Activated CD4-positive, alpha-beta T cell treated with anti-CD3 and anti-CD28 coated beads, Interleukin-2, amount 10 ng/mL, durations not matched to agents 7 days and 5 days (primary cell): ENCODE measurements around the gene PCSK5. TPM values are rescaled to one million over a fixed set of nuclear protein-coding genes. Genes with fewer than 3 reads are reported as not detected.
"Not testable (repeated sequence)": the region's sequence is repeated elsewhere in the genome, so short reads cannot be mapped to it uniquely, and the experiment has no call there.

Experiments
- CTCF ChIA-PET: fragments of 350-600 bp; sonication (Branson Sonifier 250); formaldehyde crosslinking; loops from one replicate; lab custom pipeline; 2021; ENCODE audit warnings: antibody characterized with exemption; lab: Charles Lee
- POLR2A ChIA-PET: fragments of 350-600 bp; sonication (Branson Sonifier 250); formaldehyde crosslinking; loops from one replicate; lab custom pipeline; 2021; ENCODE audit warnings: antibody characterized with exemption; lab: Charles Lee
- DNase-seq: peaks from one replicate; pipeline ENCODE4 v3.0.0-alpha.2; 2020
- H3K27ac Mint-ChIP-seq: one replicate; pipeline ENCODE4 v1.8.0; 2021; ENCODE audit warnings: mild to moderate bottlenecking, moderate library complexity, mixed read lengths
- H3K27me3 Mint-ChIP-seq: one replicate; pipeline ENCODE4 v1.8.0; 2021; ENCODE audit warnings: mixed read lengths
- H3K36me3 Mint-ChIP-seq: one replicate; pipeline ENCODE4 v1.8.0; 2021; ENCODE audit warnings: low read depth, mixed read lengths
- H3K4me1 Mint-ChIP-seq: one replicate; pipeline ENCODE4 v1.8.0; 2021; ENCODE audit warnings: mixed read lengths
- H3K4me3 Mint-ChIP-seq: one replicate; pipeline ENCODE4 v1.8.0; 2021; ENCODE audit warnings: mild to moderate bottlenecking, moderate library complexity, mixed read lengths
- H3K9me3 Mint-ChIP-seq: one replicate; pipeline ENCODE4 v1.8.0; 2021; ENCODE audit warnings: mixed read lengths
- total RNA-seq, 2 experiments: library from RNA; stranded (reverse); gene quantifications; one replicate each; pipeline ENCODE4 v1.2.3, GENCODE V29; 2021

Gene PCSK5
- total RNA-seq = 1 to 10 TPM; 3.9 to 4.3 TPM

- Mint-ChIP-seq H3K27ac (peak within 1 kb of the TSS; percentile 83), H3K4me1 (peaks cover 33% of the 10 kb centered on the region), H3K4me3 (peak within 1 kb of the TSS; percentile 84), H3K9me3 (no peaks in the 10 kb centered on the region), H3K27me3 (peaks cover 32% of the 10 kb centered on the region), H3K36me3 (no peaks in the 10 kb centered on the region)
- ChIA-PET CTCF (interaction anchor here (0.7 to 1.4 kb wide), 2 partner anchors 115 to 504 kb away, joined by 3 read pairs; partner anchors contain the start of gene RFK), POLR2A (interaction anchor here (0.5 kb wide), 1 partner anchor 1185 kb away, joined by 3 read pairs; no protein-coding TSS in a partner anchor)
- peak; percentile 91 for DNase-seq
Measured at GRCh38 chr9:75890472-75891276, at the start of gene PCSK5. Gene PCSK5 (plus strand): TSS chr9:75890673. CDS start chr9:75891182, 509 bp downstream.

DNA sequence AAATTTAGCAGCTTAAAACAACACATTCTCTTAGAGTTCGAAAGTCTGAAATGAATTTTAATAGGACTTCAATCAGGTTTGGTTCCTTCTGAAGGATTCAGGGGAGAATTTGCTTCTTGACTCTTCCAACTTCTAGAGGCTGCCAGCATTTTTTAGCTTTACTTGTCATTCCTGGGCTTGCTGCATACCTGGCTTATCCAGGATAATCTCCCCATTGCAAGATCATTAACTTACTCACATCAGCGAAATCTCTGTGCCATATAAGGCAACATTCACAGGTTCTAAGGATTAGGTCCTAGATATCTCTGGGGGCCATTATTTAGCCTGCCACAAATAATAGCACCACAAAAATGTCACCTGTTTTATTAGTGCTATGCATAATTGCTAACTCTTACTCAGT lies 46.2 kb upstream of the PCSK5 start:
- H3K9me3 Mint-ChIP-seq = peaks cover 2% of the 10 kb centered on the region
- no peaks in the 10 kb centered on the region for H3K36me3 Mint-ChIP-seq

DNA sequence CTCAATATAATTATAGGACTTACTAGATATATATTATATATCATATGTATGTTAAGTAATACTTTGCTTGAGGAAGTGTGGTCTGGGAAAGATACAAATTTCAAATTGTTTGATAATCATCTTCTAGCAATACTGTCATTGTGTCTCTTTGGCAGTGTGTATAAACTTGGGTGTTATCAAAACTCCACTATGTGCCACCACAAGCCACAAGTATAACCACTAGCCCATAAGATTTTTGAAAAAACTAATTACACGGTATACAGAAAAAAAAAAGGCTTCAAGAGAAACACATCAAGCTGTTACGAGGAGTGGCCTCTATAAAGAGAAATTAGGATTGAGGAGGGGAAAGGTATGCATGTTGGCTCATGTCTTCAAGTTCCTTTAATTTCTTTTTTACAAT lies 44.7 kb upstream of the PCSK5 start:
- POLR2A ChIA-PET = no interaction called here
- DNase-seq = no peak
- no peak overlapping the region for H3K4me3 Mint-ChIP-seq
- CTCF ChIA-PET = no interaction called here
- H3K9me3 Mint-ChIP-seq = peaks cover 2% of the 10 kb centered on the region
- H3K36me3 Mint-ChIP-seq = no peaks in the 10 kb centered on the region
- H3K4me1 Mint-ChIP-seq = no peaks in the 10 kb centered on the region
- no peak overlapping the region for H3K27ac Mint-ChIP-seq
- H3K27me3 Mint-ChIP-seq = no peaks in the 10 kb centered on the region

More for the DNA sequence above, 46.2 kb upstream of the PCSK5 start:
- Mint-ChIP-seq H3K27me3 (no peaks in the 10 kb centered on the region), H3K27ac (no peak overlapping the region), H3K4me3 (no peak overlapping the region), H3K4me1 (no peaks in the 10 kb centered on the region)
- POLR2A ChIA-PET = no interaction called here
- no peak for DNase-seq
- CTCF ChIA-PET = interaction anchor here (0.6 to 0.7 kb wide), 2 partner anchors 415 to 512 kb away, joined by 3 to 4 read pairs; no protein-coding TSS in a partner anchor

- Mint-ChIP-seq H3K9me3 (peaks cover 2% of the 10 kb centered on the region), H3K27ac (no peak overlapping the region), H3K4me1 (no peaks in the 10 kb centered on the region), H3K4me3 (no peak overlapping the region), H3K36me3 (no peaks in the 10 kb centered on the region), H3K27me3 (no peaks in the 10 kb centered on the region)
- DNase-seq = no peak
- CTCF ChIA-PET = interaction anchor here (0.6 kb wide), 1 partner anchor 455 kb away, joined by 6 read pairs; no protein-coding TSS in a partner anchor
- POLR2A ChIA-PET = no interaction called here
Measured at GRCh38 chr9:75847085-75847484, 43.4 kb upstream of the PCSK5 start.

DNA sequence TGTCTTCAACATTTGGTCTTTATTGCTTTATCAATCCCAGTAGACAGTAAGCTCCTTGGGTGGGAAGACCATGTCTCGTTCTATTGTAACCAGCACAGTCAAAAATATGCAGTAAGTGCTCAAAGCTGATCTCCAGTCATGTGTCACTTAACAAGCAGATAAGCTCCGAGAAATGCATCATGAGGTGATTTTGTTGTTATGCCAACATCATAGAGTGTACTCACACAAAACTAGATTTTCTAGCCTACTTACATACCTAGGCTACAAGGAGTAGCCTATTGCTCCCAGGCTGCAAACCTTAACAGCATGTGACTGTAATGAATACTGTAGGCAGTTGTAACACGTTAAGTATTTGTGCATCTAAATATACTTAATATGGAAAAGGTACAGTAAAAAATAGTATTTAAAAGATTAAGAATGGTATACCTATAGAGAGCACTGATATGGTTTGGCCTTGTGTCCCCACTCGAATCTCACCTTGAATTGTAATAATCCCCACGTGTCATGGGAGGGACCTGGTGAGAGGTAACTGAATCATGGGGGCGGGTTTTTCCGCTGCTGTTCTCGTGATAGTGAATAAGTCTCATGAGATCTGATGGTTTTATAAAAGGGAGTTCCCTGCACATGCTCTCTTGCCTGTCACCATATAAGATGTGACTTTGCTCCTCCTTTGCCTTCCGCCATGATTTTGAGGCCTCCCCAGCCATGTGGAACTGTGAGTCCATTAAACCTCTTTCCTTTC lies 39.8 kb upstream of the PCSK5 start:
- ChIA-PET POLR2A (no interaction called here), CTCF (interaction anchor here (0.6 kb wide), 2 partner anchors 74 to 130 kb away, joined by 3 read pairs; no protein-coding TSS in a partner anchor)
- no peak for DNase-seq
- Mint-ChIP-seq H3K36me3 (no peaks in the 10 kb centered on the region), H3K27ac (no peak overlapping the region), H3K27me3 (peaks cover 2% of the 10 kb centered on the region), H3K4me1 (no peaks in the 10 kb centered on the region), H3K4me3 (no peak overlapping the region), H3K9me3 (no peaks in the 10 kb centered on the region)

DNA sequence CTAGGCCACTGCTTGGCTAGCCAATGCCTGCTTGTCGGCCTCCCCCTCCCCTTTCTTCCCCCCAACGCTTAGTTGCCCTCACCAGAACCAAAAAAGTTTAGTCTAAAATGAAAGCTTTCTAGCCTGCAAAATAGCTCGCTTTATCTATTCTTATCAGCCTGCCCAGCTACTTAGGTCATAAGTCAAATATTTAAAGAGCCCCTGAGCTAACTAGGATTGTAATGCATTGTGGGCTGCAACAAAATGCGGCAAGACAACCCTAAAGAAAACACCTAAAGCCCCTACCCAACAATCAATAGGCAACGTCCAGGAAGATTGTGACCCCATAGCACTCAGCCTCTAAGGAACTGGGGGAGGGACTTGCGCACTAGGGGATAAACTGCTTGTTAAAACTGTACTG lies 38.6 kb upstream of the PCSK5 start:
- no peak overlapping the region for H3K27ac Mint-ChIP-seq
- no peak overlapping the region for H3K4me3 Mint-ChIP-seq
- peaks cover 2% of the 10 kb centered on the region for H3K27me3 Mint-ChIP-seq
- no peaks in the 10 kb centered on the region for H3K4me1 Mint-ChIP-seq
- no peaks in the 10 kb centered on the region for H3K36me3 Mint-ChIP-seq
- ChIA-PET CTCF (no interaction called here), POLR2A (no interaction called here)
- no peak for DNase-seq
- no peaks in the 10 kb centered on the region for H3K9me3 Mint-ChIP-seq

DNA sequence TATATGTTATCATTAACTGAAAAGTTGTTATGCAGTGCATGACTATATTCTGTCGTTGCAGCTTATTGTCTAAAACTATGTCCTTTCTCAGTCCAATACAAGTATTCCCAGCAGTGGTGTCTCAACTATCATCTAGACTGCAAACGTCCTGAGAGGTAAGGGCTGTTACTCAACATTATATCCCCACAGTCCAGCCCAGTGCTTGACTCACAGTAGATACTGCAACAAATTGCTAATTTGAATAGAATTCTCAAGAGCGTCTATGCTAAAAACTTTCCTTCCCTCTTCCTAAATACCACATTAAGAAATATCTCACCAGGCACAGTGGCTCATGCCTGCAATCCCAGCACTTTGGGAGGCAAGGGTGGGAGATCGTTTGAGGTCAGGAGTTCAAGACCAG lies 37.7 kb upstream of the PCSK5 start:
- no peaks in the 10 kb centered on the region for H3K9me3 Mint-ChIP-seq

GRCh38 chr9:75855509-75855908 lies 35.0 kb upstream of the PCSK5 start:
- peaks cover 2% of the 10 kb centered on the region for H3K27me3 Mint-ChIP-seq
- no peak overlapping the region for H3K27ac Mint-ChIP-seq
- CTCF ChIA-PET = no interaction called here
- no peaks in the 10 kb centered on the region for H3K36me3 Mint-ChIP-seq
- H3K4me1 Mint-ChIP-seq = no peaks in the 10 kb centered on the region
- no peaks in the 10 kb centered on the region for H3K9me3 Mint-ChIP-seq
- POLR2A ChIA-PET = no interaction called here
- H3K4me3 Mint-ChIP-seq = no peak overlapping the region
- DNase-seq = no peak

More for the DNA sequence above, 37.7 kb upstream of the PCSK5 start:
- no peak for DNase-seq
- H3K4me1 Mint-ChIP-seq = no peaks in the 10 kb centered on the region
- H3K27ac Mint-ChIP-seq = no peak overlapping the region
- CTCF ChIA-PET = no interaction called here
- no peak overlapping the region for H3K4me3 Mint-ChIP-seq
- H3K27me3 Mint-ChIP-seq = peaks cover 2% of the 10 kb centered on the region
- H3K36me3 Mint-ChIP-seq = no peaks in the 10 kb centered on the region
- POLR2A ChIA-PET = no interaction called here

GRCh38 chr9:75858497-75859092 lies 31.9 kb upstream of the PCSK5 start:
- H3K27ac Mint-ChIP-seq = no peak overlapping the region
- H3K9me3 Mint-ChIP-seq = no peaks in the 10 kb centered on the region
- no peaks in the 10 kb centered on the region for H3K4me1 Mint-ChIP-seq
- ChIA-PET CTCF (no interaction called here), POLR2A (no interaction called here)
- H3K36me3 Mint-ChIP-seq = no peaks in the 10 kb centered on the region
- DNase-seq = no peak
- no peak overlapping the region for H3K4me3 Mint-ChIP-seq
- peaks cover 2% of the 10 kb centered on the region for H3K27me3 Mint-ChIP-seq

GRCh38 chr9:75864266-75864665 lies 26.2 kb upstream of the PCSK5 start:
- H3K36me3 Mint-ChIP-seq = no peaks in the 10 kb centered on the region
- DNase-seq = no peak
- H3K4me3 Mint-ChIP-seq = no peak overlapping the region
- no peaks in the 10 kb centered on the region for H3K9me3 Mint-ChIP-seq
- ChIA-PET POLR2A (no interaction called here), CTCF (no interaction called here)
- no peak overlapping the region for H3K27ac Mint-ChIP-seq
- H3K4me1 Mint-ChIP-seq = no peaks in the 10 kb centered on the region
- peaks cover 4% of the 10 kb centered on the region for H3K27me3 Mint-ChIP-seq

DNA sequence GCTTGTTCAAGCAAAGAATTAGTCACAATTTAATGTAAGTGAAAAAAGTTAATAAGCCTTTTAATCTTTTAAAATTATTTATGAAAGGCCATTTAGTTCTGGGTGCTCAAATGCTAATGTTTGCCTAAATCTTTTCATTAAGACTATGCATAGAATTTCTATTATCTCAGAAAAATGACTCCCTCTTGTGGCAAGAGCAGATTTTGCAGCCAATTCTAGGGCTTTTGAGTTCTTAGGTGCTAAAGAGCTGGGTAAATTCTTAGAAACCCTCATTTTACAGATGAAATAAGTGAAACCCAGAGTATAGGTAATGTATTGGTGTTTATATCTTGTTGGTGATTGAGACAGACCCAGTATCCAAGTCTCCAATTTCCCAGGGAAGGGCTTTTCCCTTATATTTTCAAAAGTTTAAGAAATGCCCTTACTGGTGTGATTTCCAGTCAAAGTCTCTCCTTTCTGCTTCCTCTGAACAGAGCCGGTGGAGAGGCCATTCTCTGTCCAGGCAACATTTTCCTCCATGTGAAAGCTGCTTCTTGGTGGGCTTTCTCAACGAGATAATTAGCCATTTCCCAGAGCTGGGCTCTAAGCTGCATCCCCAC lies 24.1 kb upstream of the PCSK5 start:
- H3K9me3 Mint-ChIP-seq = no peaks in the 10 kb centered on the region
- POLR2A ChIA-PET = no interaction called here
- peak; percentile 62 for DNase-seq
- H3K27me3 Mint-ChIP-seq = peaks cover 4% of the 10 kb centered on the region
- H3K27ac Mint-ChIP-seq = no peak overlapping the region
- peaks cover 2% of the 10 kb centered on the region for H3K4me1 Mint-ChIP-seq
- no peak overlapping the region for H3K4me3 Mint-ChIP-seq
- CTCF ChIA-PET = interaction anchor here (1.3 kb wide), 1 partner anchor 10 kb away, joined by 3 read pairs; no protein-coding TSS in a partner anchor
- no peaks in the 10 kb centered on the region for H3K36me3 Mint-ChIP-seq

GRCh38 chr9:75868526-75868925 lies 21.9 kb upstream of the PCSK5 start:
- POLR2A ChIA-PET = not testable (repeated sequence)
- CTCF ChIA-PET = interaction anchor here (0.6 to 0.7 kb wide), 2 partner anchors 182 to 724 kb away, joined by 3 to 5 read pairs; no protein-coding TSS in a partner anchor

More at GRCh38 chr9:75868526-75868925, 21.9 kb upstream of the PCSK5 start:
- H3K27me3 Mint-ChIP-seq, H3K4me3 Mint-ChIP-seq, H3K4me1 Mint-ChIP-seq, H3K36me3 Mint-ChIP-seq, H3K9me3 Mint-ChIP-seq, DNase-seq, H3K27ac Mint-ChIP-seq: not testable (repeated sequence)
